Right atrium auricular region (tissue), 2 donors: ENCODE measurements around the gene PIK3R6. TPM values are rescaled to one million over a fixed set of nuclear protein-coding genes. Genes with fewer than 3 reads are reported as not detected.

Experiments
- DNase-seq: peaks from one replicate; pipeline ENCODE4 v3.0.0-alpha.2; 2019; ENCODE audit warnings: low spot score
- H3K27ac ChIP-seq, 2 donors: fragments of 200-600 bp; sonication (generic); 1 replicate in 1 of 2; 2 replicates in 1 of 2; pipeline ENCODE4 v1.5.1; 2016 to 2019
- H3K27me3 ChIP-seq, 2 donors: fragments of 200-600 bp; sonication (generic); one replicate each; pipeline versions ENCODE4 v1.5.1 to v1.6.0; 2017 to 2019
- H3K36me3 ChIP-seq: fragments of 200-600 bp; sonication (generic); one replicate; pipeline ENCODE4 v1.5.1; 2016
- H3K4me1 ChIP-seq, 2 donors: fragments of 200-600 bp; sonication (generic); one replicate each; pipeline versions ENCODE4 v1.5.1 to v1.6.0; 2017 to 2019
- H3K4me3 ChIP-seq, 2 donors: fragments of 200-600 bp; sonication (generic); 1 replicate in 1 of 2; 2 replicates in 1 of 2; pipeline ENCODE4 v1.5.1; 2017 to 2019; ENCODE audit warnings: mild to moderate bottlenecking in 1 of 2, moderate library complexity in 1 of 2
- H3K9me3 ChIP-seq, 2 donors: fragments of 200-600 bp; sonication (generic); one replicate each; pipeline ENCODE4 v1.5.1; 2019
- total RNA-seq, 2 donors: library from RNA; depleted of rRNA; stranded (reverse); fragments of >200 nt; gene quantifications; one replicate each; pipeline ENCODE4 v1.1.0, GENCODE V29; 2016
- TF ChIP-seq, protein P1 (sequence below), 2 donors: fragments of 200-600 bp; sonication (generic); IDR thresholded peaks; one replicate each; pipeline ENCODE4 v1.5.1; 2019; ENCODE audit warnings: antibody characterized with exemption in 2 of 2

PIK3R6 gene
- total RNA-seq, 2 donors from 2014 or later: 0.51 TPM; not detected in 1

DNA sequence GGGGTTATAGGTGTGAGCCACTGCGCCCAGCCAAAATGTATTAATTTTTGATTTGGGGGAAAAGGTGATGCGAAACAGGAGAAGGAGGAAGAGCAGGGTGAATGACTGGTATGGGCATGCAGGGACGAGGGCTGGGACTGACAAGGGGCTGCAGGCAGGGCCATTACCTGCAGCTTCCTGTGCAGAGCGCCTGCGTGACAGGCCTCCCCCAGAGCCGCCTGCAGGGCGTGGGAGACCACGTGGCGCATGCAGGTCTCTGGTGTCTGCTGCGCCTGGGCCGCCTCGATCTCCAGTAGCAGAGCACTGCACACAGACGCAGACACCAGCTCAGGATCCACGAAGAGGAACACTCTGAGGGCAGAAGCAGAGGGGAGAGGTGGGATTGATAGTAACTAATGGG, 32.4 kb downstream of the PIK3R6 start:
- no peaks in the 10 kb centered on the region for H3K36me3 ChIP-seq
- no peaks in the 10 kb centered on the region for H3K27me3 ChIP-seq
- TF ChIP-seq, protein P1, sequence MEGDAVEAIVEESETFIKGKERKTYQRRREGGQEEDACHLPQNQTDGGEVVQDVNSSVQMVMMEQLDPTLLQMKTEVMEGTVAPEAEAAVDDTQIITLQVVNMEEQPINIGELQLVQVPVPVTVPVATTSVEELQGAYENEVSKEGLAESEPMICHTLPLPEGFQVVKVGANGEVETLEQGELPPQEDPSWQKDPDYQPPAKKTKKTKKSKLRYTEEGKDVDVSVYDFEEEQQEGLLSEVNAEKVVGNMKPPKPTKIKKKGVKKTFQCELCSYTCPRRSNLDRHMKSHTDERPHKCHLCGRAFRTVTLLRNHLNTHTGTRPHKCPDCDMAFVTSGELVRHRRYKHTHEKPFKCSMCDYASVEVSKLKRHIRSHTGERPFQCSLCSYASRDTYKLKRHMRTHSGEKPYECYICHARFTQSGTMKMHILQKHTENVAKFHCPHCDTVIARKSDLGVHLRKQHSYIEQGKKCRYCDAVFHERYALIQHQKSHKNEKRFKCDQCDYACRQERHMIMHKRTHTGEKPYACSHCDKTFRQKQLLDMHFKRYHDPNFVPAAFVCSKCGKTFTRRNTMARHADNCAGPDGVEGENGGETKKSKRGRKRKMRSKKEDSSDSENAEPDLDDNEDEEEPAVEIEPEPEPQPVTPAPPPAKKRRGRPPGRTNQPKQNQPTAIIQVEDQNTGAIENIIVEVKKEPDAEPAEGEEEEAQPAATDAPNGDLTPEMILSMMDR (IDR thresholded peaks at IDR 0.05): no peak
- H3K27ac ChIP-seq: no peak overlapping the region
- DNase-seq: peak; percentile 16
- no peak overlapping the region for H3K4me3 ChIP-seq
- no peaks in the 10 kb centered on the region for H3K4me1 ChIP-seq
- no peaks in the 10 kb centered on the region for H3K9me3 ChIP-seq

DNA sequence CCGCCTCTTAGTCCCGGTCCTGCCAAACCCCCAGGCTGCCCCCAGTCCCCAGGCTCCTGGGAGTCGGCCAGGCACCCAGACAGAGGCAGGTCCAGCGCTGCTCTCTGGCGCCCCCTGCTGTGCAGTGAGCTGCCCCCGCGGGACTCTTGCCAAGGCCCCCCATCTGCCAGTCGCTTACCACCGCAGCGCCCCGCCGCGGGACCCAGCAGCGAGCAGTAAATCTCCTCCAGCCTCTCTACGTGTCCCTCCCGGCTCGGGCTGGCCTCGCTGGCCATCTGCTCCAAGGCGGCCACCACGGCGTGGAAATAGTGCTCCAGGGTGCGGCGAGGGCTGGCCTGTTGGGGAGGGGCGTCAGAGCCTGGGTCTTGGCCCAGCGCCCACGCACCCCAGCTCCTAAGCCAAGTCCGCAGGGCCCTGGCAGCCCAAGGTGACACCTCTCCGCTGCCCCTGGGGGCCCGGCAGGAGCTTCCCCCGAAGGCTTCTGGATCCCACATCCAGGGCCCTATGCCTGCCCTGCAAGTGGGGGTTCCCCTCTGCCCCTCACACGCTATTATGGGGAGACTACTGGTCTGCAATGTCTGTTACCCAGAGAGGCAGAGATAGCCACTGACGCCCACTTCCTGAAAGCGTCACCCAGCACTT, 34.6 kb downstream of the PIK3R6 start:
- no peaks in the 10 kb centered on the region for H3K36me3 ChIP-seq
- no peak overlapping the region for H3K27ac ChIP-seq
- H3K4me1 ChIP-seq: no peaks in the 10 kb centered on the region
- H3K4me3 ChIP-seq: no peak overlapping the region
- no peaks in the 10 kb centered on the region for H3K27me3 ChIP-seq
- TF ChIP-seq, protein P1 (IDR thresholded peaks at IDR 0.05): peak; percentile 17 to 47
- no peaks in the 10 kb centered on the region for H3K9me3 ChIP-seq
- no peak for DNase-seq

DNA sequence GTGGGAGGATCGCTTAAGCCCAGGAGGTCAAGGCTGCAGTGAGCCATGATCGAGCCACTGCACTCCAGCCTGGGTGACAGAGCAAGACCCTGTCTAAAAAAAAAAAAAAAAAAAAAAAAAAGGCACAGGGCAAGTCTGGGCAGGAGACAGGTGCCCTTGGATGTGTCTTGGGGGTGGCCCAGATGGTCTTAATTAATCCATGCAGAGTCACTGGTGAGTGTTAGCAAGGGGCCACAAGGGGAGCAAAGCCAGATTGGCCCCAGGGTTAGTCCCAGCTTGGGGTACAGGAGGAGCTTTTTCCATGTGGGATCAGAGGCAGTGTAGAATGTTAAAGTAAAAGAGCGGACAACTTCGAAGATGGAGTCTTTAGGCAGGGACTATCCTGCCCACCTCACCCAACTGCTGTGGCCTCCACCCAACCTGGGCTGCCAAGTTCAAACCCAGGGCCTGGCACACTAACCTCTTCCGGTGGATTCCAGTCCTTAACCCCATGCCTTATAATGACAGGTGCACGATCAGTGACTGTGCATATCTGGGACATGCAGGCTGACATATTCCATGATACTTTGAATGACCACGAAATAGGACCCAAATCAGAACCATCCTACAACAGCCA, 36.1 kb downstream of the PIK3R6 start:
- H3K27me3 ChIP-seq: no peaks in the 10 kb centered on the region
- TF ChIP-seq, protein P1 (IDR thresholded peaks at IDR 0.05): no peak
- H3K27ac ChIP-seq: no peak overlapping the region
- no peaks in the 10 kb centered on the region for H3K4me1 ChIP-seq
- DNase-seq: peak; percentile 46
- no peak overlapping the region for H3K4me3 ChIP-seq
- no peaks in the 10 kb centered on the region for H3K9me3 ChIP-seq
- H3K36me3 ChIP-seq: no peaks in the 10 kb centered on the region

DNA sequence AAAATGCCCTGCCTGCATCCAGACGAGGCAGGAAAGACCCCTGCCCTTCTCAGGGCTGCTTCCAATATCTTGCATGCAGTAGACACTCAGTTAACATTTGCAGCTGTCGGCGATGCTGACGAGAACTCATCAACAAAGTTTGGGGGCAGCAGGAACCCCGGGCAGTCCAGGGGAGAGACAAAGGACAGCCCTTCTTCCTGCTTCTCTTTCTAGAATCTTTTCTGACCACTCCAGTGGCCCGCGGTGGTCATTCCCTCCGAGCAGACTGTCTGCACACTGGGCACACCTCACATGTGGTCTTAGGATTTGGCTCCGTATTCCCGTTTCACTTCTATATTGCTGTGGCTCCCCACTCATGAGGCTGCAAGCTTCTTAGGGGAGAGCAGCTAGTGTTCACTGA, 37.3 kb downstream of the PIK3R6 start:
- H3K27ac ChIP-seq: no peak overlapping the region
- H3K36me3 ChIP-seq: no peaks in the 10 kb centered on the region
- no peaks in the 10 kb centered on the region for H3K27me3 ChIP-seq
- TF ChIP-seq, protein P1 (IDR thresholded peaks at IDR 0.05): no peak
- no peaks in the 10 kb centered on the region for H3K9me3 ChIP-seq
- no peaks in the 10 kb centered on the region for H3K4me1 ChIP-seq
- no peak overlapping the region for H3K4me3 ChIP-seq
- peak; percentile 32 for DNase-seq

DNA sequence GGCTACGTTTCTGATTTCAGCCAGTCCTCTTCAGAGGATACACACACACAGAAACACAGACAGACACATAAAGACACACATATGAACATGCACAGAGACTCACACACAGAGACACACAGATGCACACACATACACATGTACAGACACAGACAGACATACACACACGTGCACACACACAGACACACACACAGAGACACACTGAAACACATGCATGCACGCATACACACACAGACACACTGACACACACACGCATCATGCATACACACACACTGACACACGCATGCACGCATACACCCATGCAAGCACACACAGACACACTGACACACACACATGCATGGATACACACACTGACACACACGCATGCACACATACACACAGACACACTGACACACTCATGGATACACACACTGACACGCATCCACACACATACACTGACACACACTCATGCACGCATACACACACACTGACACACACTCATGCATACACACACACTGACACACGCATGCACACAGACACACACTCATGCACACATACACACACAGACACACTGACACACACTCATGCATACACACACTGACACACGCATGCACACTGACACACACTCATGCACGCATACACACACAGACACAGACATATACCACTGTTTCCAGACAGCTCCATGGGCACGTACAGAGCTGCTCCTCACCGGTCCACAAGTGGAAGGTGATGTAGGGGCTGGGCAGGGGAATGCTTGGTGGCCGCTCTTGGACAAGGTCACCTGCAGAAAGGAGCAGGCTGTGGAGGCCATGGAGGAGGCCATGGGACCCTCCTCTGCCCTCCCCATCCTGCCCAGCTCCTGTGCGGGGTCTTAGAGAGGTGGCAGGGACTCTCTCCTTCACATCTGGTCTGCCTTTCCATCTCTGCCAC, 38.2 kb downstream of the PIK3R6 start:
- Histone ChIP-seq H3K27me3 (no peaks in the 10 kb centered on the region), H3K4me1 (no peaks in the 10 kb centered on the region), H3K27ac (no peak overlapping the region), H3K9me3 (peaks cover 0 to 8% of the 10 kb centered on the region in 2 donors), H3K36me3 (no peaks in the 10 kb centered on the region), H3K4me3 (no peak overlapping the region)
- TF ChIP-seq, protein P1 (IDR thresholded peaks at IDR 0.05): no peak
- DNase-seq: peak; percentile 11
